GM23338 (cell line): Measurements from ENCODE around the gene C2orf68. TPM values are rescaled to one million over a fixed set of nuclear protein-coding genes. Genes with fewer than 3 reads are reported as not detected.
"Not testable (repeated sequence)": the region's sequence is repeated elsewhere in the genome, so short reads cannot be mapped to it uniquely, and the experiment has no call there.

Experiments
- ATAC-seq: fragments of 200-7000 bp; cut with Tn5 transposase; 3 replicates; pipeline ENCODE4 v1.9.1; 2020
- DNase-seq: peaks from one replicate; pipeline ENCODE4 v3.0.0-alpha.2; 2015; ENCODE audit warnings: low spot score
- H2AFZ ChIP-seq: fragments of 200-600 bp; sonication (generic); 2 replicates; pipeline ENCODE4 v1.8.0; 2016; ENCODE audit warnings: antibody characterized with exemption, mild to moderate bottlenecking, moderate library complexity
- H3F3A ChIP-seq: fragments of 200-600 bp; sonication (generic); replicated peaks from 2 replicates; pipeline ENCODE4 v1.8.0; 2017; ENCODE audit warnings: antibody characterized with exemption, mixed run types, low read depth
- H3K27ac ChIP-seq: fragments of 200-600 bp; sonication (generic); 2 replicates; pipeline ENCODE4 v1.6.1; 2016; ENCODE audit warnings: low read depth
- H3K27me3 ChIP-seq: fragments of 200-600 bp; sonication (generic); 2 replicates; pipeline ENCODE4 v1.8.0; 2016; ENCODE audit warnings: mild to moderate bottlenecking, mixed run types, moderate library complexity; ENCODE audit not compliant: insufficient read depth
- H3K36me3 ChIP-seq: fragments of 200-600 bp; sonication (generic); 2 replicates; pipeline ENCODE4 v1.8.0; 2016; ENCODE audit warnings: mild to moderate bottlenecking; ENCODE audit not compliant: insufficient read depth
- H3K4me1 ChIP-seq: fragments of 200-600 bp; sonication (generic); 2 replicates; pipeline ENCODE4 v1.8.0; 2016; ENCODE audit warnings: mild to moderate bottlenecking, moderate library complexity; ENCODE audit not compliant: insufficient read depth
- H3K4me2 ChIP-seq: fragments of 200-600 bp; sonication (generic); 2 replicates; pipeline ENCODE4 v1.7.1; 2017; ENCODE audit warnings: mixed run types
- H3K4me3 ChIP-seq: fragments of 200-600 bp; sonication (generic); 2 replicates; pipeline ENCODE4 v1.6.1; 2016; ENCODE audit warnings: mixed run types
- H3K79me2 ChIP-seq: fragments of 200-600 bp; sonication (generic); replicated peaks from 2 replicates; pipeline ENCODE4 v1.8.0; 2017; ENCODE audit warnings: mild to moderate bottlenecking; ENCODE audit not compliant: insufficient read depth
- H3K9me2 ChIP-seq: fragments of 200-600 bp; sonication (generic); 2 replicates; pipeline ENCODE4 v1.8.0; 2017; ENCODE audit not compliant: insufficient read depth
- H4K20me1 ChIP-seq: fragments of 200-600 bp; sonication (generic); replicated peaks from 2 replicates; pipeline ENCODE4 v1.8.0; 2017; ENCODE audit warnings: mild to moderate bottlenecking; ENCODE audit not compliant: insufficient read depth
- H3K27ac Mint-ChIP-seq: 2 replicates; pipeline ENCODE4 v1.8.0; 2020; ENCODE audit warnings: inconsistent platforms, mild to moderate bottlenecking, moderate library complexity, mixed read lengths
- H3K27me3 Mint-ChIP-seq: 3 replicates; pipeline ENCODE4 v1.8.0; 2022; ENCODE audit warnings: low read depth, mild to moderate bottlenecking, moderate library complexity, mixed read lengths, inconsistent platforms; ENCODE audit not compliant: insufficient read depth, poor library complexity
- H3K36me3 Mint-ChIP-seq: 3 replicates; pipeline ENCODE4 v1.8.0; 2021; ENCODE audit warnings: low read depth, mild to moderate bottlenecking, inconsistent platforms, moderate library complexity, mixed read lengths
- H3K4me1 Mint-ChIP-seq: 3 replicates; pipeline ENCODE4 v1.8.0; 2020; ENCODE audit warnings: mild to moderate bottlenecking, inconsistent platforms, mixed read lengths
- H3K4me3 Mint-ChIP-seq: 3 replicates; pipeline ENCODE4 v1.8.0; 2021; ENCODE audit warnings: moderate library complexity, mild to moderate bottlenecking, inconsistent platforms, mixed read lengths
- H3K9me3 Mint-ChIP-seq: 3 replicates; pipeline ENCODE4 v1.8.0; 2020; ENCODE audit warnings: moderate library complexity, mild to moderate bottlenecking, inconsistent platforms, mixed read lengths
- CREB1 ChIP-seq: fragments of 250-450 bp; sonication (Bioruptor Pico); IDR thresholded peaks from 2 replicates; pipeline ENCODE4 v1.5.0; 2020; ENCODE audit warnings: low read depth, mild to moderate bottlenecking, moderate library complexity
- EZH2 ChIP-seq: fragments of 200-600 bp; sonication (generic); IDR thresholded peaks from one replicate; pipeline ENCODE4 v1.8.0; 2017; ENCODE audit warnings: antibody characterized with exemption, mild to moderate bottlenecking, low read depth; ENCODE audit not compliant: unreplicated experiment
- EZH2phosphoT487 ChIP-seq: fragments of 200-600 bp; sonication (generic); IDR thresholded peaks from one replicate; pipeline ENCODE4 v1.8.1; 2018; ENCODE audit warnings: antibody characterized with exemption; ENCODE audit not compliant: unreplicated experiment
- JUNB ChIP-seq: IDR thresholded peaks from one replicate; pipeline ENCODE4 v1.6.1; 2016; ENCODE audit warnings: antibody characterized with exemption; ENCODE audit not compliant: unreplicated experiment
- STAT1 ChIP-seq: IDR thresholded peaks from one replicate; pipeline ENCODE4 v1.6.1; 2016; ENCODE audit warnings: antibody characterized with exemption; ENCODE audit not compliant: unreplicated experiment
- ZNF114 ChIP-seq: fragments of 250-450 bp; sonication (Bioruptor Pico); IDR thresholded peaks from 2 replicates; pipeline ENCODE4 v1.5.0; 2020; ENCODE audit warnings: mild to moderate bottlenecking, moderate library complexity
- polyA plus RNA-seq: library from polyadenylated mRNA; unstranded; fragments of >200 nt; fragmentation: Nextera tagmentation; extraction: Ambion mirVana; gene quantifications from 2 replicates; pipeline ENCODE4 v1.2.1, GENCODE V29; 2016
- total RNA-seq: library from RNA; depleted of rRNA; stranded (reverse); fragments of >200 nt; shearing (Covaris generic); gene quantifications from 2 replicates; pipeline ENCODE4 v1.2.3, GENCODE V29; 2014
- TF ChIP-seq, protein P1 (sequence below): fragments of 250-450 bp; sonication (Bioruptor Pico); IDR thresholded peaks from 2 replicates; pipeline ENCODE4 v1.5.0; 2020; ENCODE audit warnings: mild to moderate bottlenecking, moderate library complexity
- TF ChIP-seq, protein P2 (sequence below), 2 experiments: fragments of 200-600 bp in 1 of 2; sonication (generic) in 1 of 2; conservative IDR thresholded peaks; 2 replicates each; pipeline versions ENCODE4 v1.5.1 to v1.6.1; 2016 to 2017; ENCODE audit warnings: antibody characterized with exemption in 2 of 2, low read depth in 2 of 2, mild to moderate bottlenecking in 2 of 2, moderate library complexity in 1 of 2
- TF ChIP-seq, protein P3 (sequence below): IDR thresholded peaks from 2 replicates; pipeline ENCODE4 v1.6.1; 2016; ENCODE audit warnings: antibody characterized with exemption
- TF ChIP-seq, protein P4 (sequence below): IDR thresholded peaks from one replicate; pipeline ENCODE4 v1.6.1; 2018; ENCODE audit warnings: antibody characterized with exemption; ENCODE audit not compliant: unreplicated experiment

Gene C2orf68
- total and polyA plus RNA-seq, 2 experiments from 2014 or later, result 26.8 to 76.4 TPM

DNA sequence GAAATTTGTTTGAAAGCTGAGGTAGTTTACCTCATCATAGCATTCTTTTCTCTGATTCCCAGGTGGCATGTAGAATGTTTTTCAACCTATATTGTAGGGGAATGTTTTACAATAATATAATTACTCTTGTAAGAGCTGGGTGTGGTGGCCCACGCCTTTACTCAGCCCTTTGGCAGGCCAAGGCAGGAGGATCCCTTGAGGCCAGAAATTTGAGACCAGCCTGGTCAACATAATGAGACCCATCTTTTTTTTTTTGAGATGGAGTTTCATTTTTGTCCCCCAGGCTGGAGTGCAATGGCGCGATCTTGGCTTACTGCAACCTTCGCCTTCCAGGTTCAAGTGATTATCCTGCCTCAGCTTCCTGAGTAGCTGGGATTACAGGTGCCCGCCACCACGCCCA, 7.8 kb upstream of the C2orf68 start (continued):
- TF ChIP-seq, protein P1, sequence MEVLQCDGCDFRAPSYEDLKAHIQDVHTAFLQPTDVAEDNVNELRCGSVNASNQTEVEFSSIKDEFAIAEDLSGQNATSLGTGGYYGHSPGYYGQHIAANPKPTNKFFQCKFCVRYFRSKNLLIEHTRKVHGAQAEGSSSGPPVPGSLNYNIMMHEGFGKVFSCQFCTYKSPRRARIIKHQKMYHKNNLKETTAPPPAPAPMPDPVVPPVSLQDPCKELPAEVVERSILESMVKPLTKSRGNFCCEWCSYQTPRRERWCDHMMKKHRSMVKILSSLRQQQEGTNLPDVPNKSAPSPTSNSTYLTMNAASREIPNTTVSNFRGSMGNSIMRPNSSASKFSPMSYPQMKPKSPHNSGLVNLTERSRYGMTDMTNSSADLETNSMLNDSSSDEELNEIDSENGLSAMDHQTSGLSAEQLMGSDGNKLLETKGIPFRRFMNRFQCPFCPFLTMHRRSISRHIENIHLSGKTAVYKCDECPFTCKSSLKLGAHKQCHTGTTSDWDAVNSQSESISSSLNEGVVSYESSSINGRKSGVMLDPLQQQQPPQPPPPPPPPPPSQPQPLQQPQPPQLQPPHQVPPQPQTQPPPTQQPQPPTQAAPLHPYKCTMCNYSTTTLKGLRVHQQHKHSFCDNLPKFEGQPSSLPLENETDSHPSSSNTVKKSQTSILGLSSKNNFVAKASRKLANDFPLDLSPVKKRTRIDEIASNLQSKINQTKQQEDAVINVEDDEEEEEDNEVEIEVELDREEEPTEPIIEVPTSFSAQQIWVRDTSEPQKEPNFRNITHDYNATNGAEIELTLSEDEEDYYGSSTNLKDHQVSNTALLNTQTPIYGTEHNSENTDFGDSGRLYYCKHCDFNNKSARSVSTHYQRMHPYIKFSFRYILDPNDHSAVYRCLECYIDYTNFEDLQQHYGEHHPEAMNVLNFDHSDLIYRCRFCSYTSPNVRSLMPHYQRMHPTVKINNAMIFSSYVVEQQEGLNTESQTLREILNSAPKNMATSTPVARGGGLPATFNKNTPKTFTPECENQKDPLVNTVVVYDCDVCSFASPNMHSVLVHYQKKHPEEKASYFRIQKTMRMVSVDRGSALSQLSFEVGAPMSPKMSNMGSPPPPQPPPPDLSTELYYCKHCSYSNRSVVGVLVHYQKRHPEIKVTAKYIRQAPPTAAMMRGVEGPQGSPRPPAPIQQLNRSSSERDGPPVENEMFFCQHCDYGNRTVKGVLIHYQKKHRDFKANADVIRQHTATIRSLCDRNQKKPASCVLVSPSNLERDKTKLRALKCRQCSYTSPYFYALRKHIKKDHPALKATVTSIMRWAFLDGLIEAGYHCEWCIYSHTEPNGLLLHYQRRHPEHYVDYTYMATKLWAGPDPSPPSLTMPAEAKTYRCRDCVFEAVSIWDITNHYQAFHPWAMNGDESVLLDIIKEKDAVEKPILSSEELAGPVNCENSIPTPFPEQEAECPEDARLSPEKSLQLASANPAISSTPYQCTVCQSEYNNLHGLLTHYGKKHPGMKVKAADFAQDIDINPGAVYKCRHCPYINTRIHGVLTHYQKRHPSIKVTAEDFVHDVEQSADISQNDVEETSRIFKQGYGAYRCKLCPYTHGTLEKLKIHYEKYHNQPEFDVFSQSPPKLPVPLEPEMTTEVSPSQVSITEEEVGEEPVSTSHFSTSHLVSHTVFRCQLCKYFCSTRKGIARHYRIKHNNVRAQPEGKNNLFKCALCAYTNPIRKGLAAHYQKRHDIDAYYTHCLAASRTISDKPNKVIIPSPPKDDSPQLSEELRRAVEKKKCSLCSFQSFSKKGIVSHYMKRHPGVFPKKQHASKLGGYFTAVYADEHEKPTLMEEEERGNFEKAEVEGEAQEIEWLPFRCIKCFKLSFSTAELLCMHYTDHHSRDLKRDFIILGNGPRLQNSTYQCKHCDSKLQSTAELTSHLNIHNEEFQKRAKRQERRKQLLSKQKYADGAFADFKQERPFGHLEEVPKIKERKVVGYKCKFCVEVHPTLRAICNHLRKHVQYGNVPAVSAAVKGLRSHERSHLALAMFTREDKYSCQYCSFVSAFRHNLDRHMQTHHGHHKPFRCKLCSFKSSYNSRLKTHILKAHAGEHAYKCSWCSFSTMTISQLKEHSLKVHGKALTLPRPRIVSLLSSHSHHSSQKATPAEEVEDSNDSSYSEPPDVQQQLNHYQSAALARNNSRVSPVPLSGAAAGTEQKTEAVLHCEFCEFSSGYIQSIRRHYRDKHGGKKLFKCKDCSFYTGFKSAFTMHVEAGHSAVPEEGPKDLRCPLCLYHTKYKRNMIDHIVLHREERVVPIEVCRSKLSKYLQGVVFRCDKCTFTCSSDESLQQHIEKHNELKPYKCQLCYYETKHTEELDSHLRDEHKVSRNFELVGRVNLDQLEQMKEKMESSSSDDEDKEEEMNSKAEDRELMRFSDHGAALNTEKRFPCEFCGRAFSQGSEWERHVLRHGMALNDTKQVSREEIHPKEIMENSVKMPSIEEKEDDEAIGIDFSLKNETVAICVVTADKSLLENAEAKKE (CRISPR knock-in tag), result no peak
- TF ChIP-seq ZNF114 (CRISPR knock-in tag) (no peak), EZH2phosphoT487 (no peak), JUNB (no peak), EZH2 (no peak), STAT1 (no peak), CREB1 (CRISPR knock-in tag) (no peak)
- TF ChIP-seq, protein P2, sequence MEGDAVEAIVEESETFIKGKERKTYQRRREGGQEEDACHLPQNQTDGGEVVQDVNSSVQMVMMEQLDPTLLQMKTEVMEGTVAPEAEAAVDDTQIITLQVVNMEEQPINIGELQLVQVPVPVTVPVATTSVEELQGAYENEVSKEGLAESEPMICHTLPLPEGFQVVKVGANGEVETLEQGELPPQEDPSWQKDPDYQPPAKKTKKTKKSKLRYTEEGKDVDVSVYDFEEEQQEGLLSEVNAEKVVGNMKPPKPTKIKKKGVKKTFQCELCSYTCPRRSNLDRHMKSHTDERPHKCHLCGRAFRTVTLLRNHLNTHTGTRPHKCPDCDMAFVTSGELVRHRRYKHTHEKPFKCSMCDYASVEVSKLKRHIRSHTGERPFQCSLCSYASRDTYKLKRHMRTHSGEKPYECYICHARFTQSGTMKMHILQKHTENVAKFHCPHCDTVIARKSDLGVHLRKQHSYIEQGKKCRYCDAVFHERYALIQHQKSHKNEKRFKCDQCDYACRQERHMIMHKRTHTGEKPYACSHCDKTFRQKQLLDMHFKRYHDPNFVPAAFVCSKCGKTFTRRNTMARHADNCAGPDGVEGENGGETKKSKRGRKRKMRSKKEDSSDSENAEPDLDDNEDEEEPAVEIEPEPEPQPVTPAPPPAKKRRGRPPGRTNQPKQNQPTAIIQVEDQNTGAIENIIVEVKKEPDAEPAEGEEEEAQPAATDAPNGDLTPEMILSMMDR (conservative IDR thresholded peaks at IDR 0.05; ENCODE audit: low read depth in 2 of 2), result no peak
- TF ChIP-seq, protein P3, sequence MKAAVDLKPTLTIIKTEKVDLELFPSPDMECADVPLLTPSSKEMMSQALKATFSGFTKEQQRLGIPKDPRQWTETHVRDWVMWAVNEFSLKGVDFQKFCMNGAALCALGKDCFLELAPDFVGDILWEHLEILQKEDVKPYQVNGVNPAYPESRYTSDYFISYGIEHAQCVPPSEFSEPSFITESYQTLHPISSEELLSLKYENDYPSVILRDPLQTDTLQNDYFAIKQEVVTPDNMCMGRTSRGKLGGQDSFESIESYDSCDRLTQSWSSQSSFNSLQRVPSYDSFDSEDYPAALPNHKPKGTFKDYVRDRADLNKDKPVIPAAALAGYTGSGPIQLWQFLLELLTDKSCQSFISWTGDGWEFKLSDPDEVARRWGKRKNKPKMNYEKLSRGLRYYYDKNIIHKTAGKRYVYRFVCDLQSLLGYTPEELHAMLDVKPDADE, result no peak
- TF ChIP-seq, protein P4, sequence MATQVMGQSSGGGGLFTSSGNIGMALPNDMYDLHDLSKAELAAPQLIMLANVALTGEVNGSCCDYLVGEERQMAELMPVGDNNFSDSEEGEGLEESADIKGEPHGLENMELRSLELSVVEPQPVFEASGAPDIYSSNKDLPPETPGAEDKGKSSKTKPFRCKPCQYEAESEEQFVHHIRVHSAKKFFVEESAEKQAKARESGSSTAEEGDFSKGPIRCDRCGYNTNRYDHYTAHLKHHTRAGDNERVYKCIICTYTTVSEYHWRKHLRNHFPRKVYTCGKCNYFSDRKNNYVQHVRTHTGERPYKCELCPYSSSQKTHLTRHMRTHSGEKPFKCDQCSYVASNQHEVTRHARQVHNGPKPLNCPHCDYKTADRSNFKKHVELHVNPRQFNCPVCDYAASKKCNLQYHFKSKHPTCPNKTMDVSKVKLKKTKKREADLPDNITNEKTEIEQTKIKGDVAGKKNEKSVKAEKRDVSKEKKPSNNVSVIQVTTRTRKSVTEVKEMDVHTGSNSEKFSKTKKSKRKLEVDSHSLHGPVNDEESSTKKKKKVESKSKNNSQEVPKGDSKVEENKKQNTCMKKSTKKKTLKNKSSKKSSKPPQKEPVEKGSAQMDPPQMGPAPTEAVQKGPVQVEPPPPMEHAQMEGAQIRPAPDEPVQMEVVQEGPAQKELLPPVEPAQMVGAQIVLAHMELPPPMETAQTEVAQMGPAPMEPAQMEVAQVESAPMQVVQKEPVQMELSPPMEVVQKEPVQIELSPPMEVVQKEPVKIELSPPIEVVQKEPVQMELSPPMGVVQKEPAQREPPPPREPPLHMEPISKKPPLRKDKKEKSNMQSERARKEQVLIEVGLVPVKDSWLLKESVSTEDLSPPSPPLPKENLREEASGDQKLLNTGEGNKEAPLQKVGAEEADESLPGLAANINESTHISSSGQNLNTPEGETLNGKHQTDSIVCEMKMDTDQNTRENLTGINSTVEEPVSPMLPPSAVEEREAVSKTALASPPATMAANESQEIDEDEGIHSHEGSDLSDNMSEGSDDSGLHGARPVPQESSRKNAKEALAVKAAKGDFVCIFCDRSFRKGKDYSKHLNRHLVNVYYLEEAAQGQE, result no peak

DNA sequence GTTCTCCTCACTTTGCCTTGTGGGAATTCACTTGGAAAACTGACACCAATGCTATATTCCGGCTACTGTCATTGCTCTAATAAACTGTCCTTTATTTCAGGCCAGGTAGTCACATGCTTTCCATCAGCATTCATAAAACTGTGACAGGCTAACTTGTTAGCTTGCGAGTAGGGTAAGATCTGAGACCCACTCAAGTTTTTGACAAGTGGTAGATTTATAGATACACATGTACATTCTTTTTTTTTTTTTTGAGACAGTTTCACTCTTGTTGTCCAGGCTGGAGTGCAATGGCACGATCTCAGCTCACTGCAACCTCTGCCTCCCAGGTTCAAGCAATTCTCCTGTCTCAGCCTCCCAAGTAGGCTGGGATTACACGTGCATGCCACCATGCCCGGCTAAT, 5.9 kb upstream of the C2orf68 start:
- peaks cover 39% of the 10 kb centered on the region for H3K36me3 ChIP-seq
- Mint-ChIP-seq H3K36me3 (peaks cover 29% of the 10 kb centered on the region), H3K27ac (0 out of 2 replicates have a peak overlapping the region, but pooled peaks have one; percentile 18), H3K4me3 (peak overlapping the region; percentile 94)
- peaks cover 32% of the 10 kb centered on the region for H4K20me1 ChIP-seq
- not testable (repeated sequence) for DNase-seq, H2AFZ ChIP-seq, H3F3A ChIP-seq, H3K27me3 Mint-ChIP-seq, H3K4me1 Mint-ChIP-seq, H3K27ac ChIP-seq, H3K9me2 ChIP-seq, ATAC-seq, H3K9me3 Mint-ChIP-seq, H3K27me3 ChIP-seq
- peak overlapping the region; percentile 82; the same call in 1 of the 2 replicates for H3K4me3 ChIP-seq
- H3K4me1 ChIP-seq, result peaks cover 10% of the 10 kb centered on the region
- peaks cover 59% of the 10 kb centered on the region for H3K79me2 ChIP-seq
- H3K4me2 ChIP-seq, result peak overlapping the region; percentile 86; the same call in 1 of the 2 replicates
